GM12878 (cell line): ENCODE measurements around the gene ADAM23. TPM values are rescaled to one million over a fixed set of nuclear protein-coding genes. Genes with fewer than 3 reads are reported as not detected.

Source experiments
- ATAC-seq: fragments of 200-7000 bp; cut with Tn5 transposase; 3 replicates; pipeline ENCODE4 v1.9.1; 2020; ENCODE audit warnings: mild to moderate bottlenecking, moderate library complexity
- BruUV-seq: library from RNA; stranded (reverse); fragments of 400-500 nt; replicated peaks from 2 replicates; lab custom pipeline; 2021; lab: Mats Ljungman, UMichigan
- CTCF ChIA-PET: fragments of 300-600 bp; sonication (Branson Sonifier 250); formaldehyde crosslinking; extraction: SDS; loops from one replicate; lab custom pipeline; 2021; ENCODE audit warnings: inconsistent platforms; lab: Yijun Ruan, JAX
- POLR2A ChIA-PET: fragments of 350-600 bp; formaldehyde crosslinking; extraction: SDS; loops from one replicate; lab custom pipeline; 2021; ENCODE audit warnings: inconsistent platforms; lab: Charles Lee
- RAD21 ChIA-PET: fragments of 300-600 bp; sonication (Branson Sonifier 250); formaldehyde crosslinking; loops from one replicate; lab custom pipeline; 2023; ENCODE audit warnings: antibody characterized with exemption; ENCODE audit not compliant: unreplicated experiment; lab: Charles Lee
- SMC1A ChIA-PET: fragments of 300-600 bp; sonication (Branson Sonifier 250); formaldehyde crosslinking; loops from one replicate; lab custom pipeline; 2023; ENCODE audit not compliant: unreplicated experiment, uncharacterized antibody; lab: Charles Lee
- DNase-seq: peaks from one replicate; pipeline ENCODE4 v3.0.0-alpha.2; 2011; ENCODE audit warnings: low read depth, low spot score
- FAIRE-seq: peaks from 3 replicates; lab custom pipeline; 2011; peaks lifted over from hg19 to GRCh38; lab: Jason Lieb, UNC
- H2AFZ ChIP-seq: 2 replicates; pipeline ENCODE4 v1.6.0; 2011; ENCODE audit warnings: low read depth, low read length, control low read depth; ENCODE audit not compliant: control insufficient read depth
- H3K27ac ChIP-seq: 2 replicates; pipeline ENCODE4 v1.5.1; 2011; ENCODE audit warnings: control low read depth; ENCODE audit not compliant: control insufficient read depth, insufficient read depth
- H3K27me3 ChIP-seq, 2 experiments: replicated peaks in 1 of 2; 2 replicates each; pipeline versions ENCODE4 v1.6.0 to v1.6.1; 2011; ENCODE audit warnings: low read length in 1 of 2; ENCODE audit not compliant: control insufficient read depth in 2 of 2, insufficient read depth in 2 of 2
- H3K36me3 ChIP-seq, 2 experiments: 2 replicates each; pipeline ENCODE4 v1.5.1; 2011; ENCODE audit warnings: low read length in 1 of 2; ENCODE audit not compliant: control insufficient read depth in 2 of 2, insufficient read depth in 2 of 2
- H3K4me1 ChIP-seq: 2 replicates; pipeline ENCODE4 v1.6.1; 2011; ENCODE audit warnings: mild to moderate bottlenecking, low read length, moderate library complexity, mixed read lengths; ENCODE audit not compliant: control insufficient read depth, insufficient read depth
- H3K4me2 ChIP-seq: 2 replicates; pipeline ENCODE4 v1.6.0; 2011; ENCODE audit warnings: control low read depth; ENCODE audit not compliant: control insufficient read depth, insufficient read depth
- H3K4me3 ChIP-seq: fragments of 200-600 bp; sonication (generic); 2 replicates; pipeline ENCODE4 v1.5.1; 2016
- H3K79me2 ChIP-seq: 2 replicates; pipeline ENCODE4 v1.6.0; 2011; ENCODE audit warnings: low read length; ENCODE audit not compliant: control insufficient read depth, insufficient read depth
- H3K9ac ChIP-seq: 2 replicates; pipeline ENCODE4 v1.8.0; 2011; ENCODE audit warnings: low read length, control low read depth, mixed read lengths; ENCODE audit not compliant: control insufficient read depth, insufficient read depth
- H3K9me3 ChIP-seq: replicated peaks from 3 replicates; pipeline ENCODE4 v1.5.1; 2011; ENCODE audit warnings: mild to moderate bottlenecking, low read length; ENCODE audit not compliant: control insufficient read depth, insufficient read depth
- H4K20me1 ChIP-seq: 2 replicates; pipeline ENCODE4 v1.6.0; 2011; ENCODE audit not compliant: control insufficient read depth, insufficient read depth
- BCL11A ChIP-seq: IDR thresholded peaks from 2 replicates; pipeline ENCODE4 v1.6.1; 2011; ENCODE audit warnings: low read depth, low read length
- GABPA ChIP-seq: IDR thresholded peaks from 2 replicates; pipeline ENCODE4 v1.6.1; 2014; ENCODE audit warnings: antibody characterized with exemption, low read depth, mild to moderate bottlenecking, inconsistent platforms
- NR2C1 ChIP-seq: fragments of 450-650 bp; IDR thresholded peaks from 2 replicates; pipeline ENCODE4 v1.6.1; 2017; ENCODE audit warnings: antibody characterized with exemption, mild to moderate bottlenecking, moderate library complexity
- RAD21 ChIP-seq: IDR thresholded peaks from 2 replicates; pipeline ENCODE4 v1.6.1; 2011; ENCODE audit warnings: mild to moderate bottlenecking, low read depth, low read length, moderate library complexity; ENCODE audit not compliant: insufficient read depth
- RCOR1 ChIP-seq: conservative IDR thresholded peaks from 2 replicates; pipeline ENCODE4 v1.6.1; 2012; ENCODE audit warnings: low read depth, low read length, improper control_type of control experiment
- WGBS: methylation state at CpG from one replicate; pipeline ENCODE4 v1.1.6; 2016; ENCODE audit warnings: low lambda C conversion rate; ENCODE audit not compliant: insufficient replicate concordance, insufficient coverage; ENCODE audit errors: missing lambda C conversion rate; 5-methylcytosine and 5-hydroxymethylcytosine counted together
- in situ Hi-C: fragments of 300-500 bp; cut with MboI; formaldehyde crosslinking; loops from 9 replicates; pipeline ENCODE4 v1.14.3; 2018; ENCODE audit warnings: mixed read lengths
- intact Hi-C: fragments of 100-400 bp; cut with micrococcal nuclease; formaldehyde crosslinking; loops from one replicate; pipeline ENCODE4 v1.14.2; 2022; ENCODE audit not compliant: unreplicated experiment
- polyA plus RNA-seq, 11 experiments: library from polyadenylated mRNA; depleted of rRNA in 4 of 11; unstranded in 6 of 11; stranded (reverse) in 5 of 11; fragments of >200 nt; fragmentation: Nextera tagmentation in 4 of 11; fragmentation: Illumina TruSeq in 1 of 11; extraction: Ambion mirVana in 4 of 11; extraction: Trizol in 1 of 11; gene quantifications; 1 replicate in 1 of 11; 2 replicates in 10 of 11; pipeline versions ENCODE4 v1.2.1 to v1.2.3, GENCODE V29; 2011 to 2016; ENCODE audit warnings: inconsistent platforms in 2 of 11, missing spikeins in 2 of 11, low read depth in 1 of 11
- total RNA-seq, 4 experiments: library from RNA; depleted of rRNA in 3 of 4; stranded (reverse); fragments of >200 nt in 3 of 4; fragmentation: Illumina TruSeq in 1 of 4; extraction: Trizol in 1 of 4; gene quantifications; 2 replicates each; pipeline versions ENCODE4 v1.2.1 to v1.2.3, GENCODE V29; 2013 to 2021
- TF ChIP-seq, protein P1 (sequence below): IDR thresholded peaks from 2 replicates; pipeline ENCODE4 v1.6.1; 2011; ENCODE audit warnings: mild to moderate bottlenecking, low read depth, low read length, moderate library complexity; ENCODE audit not compliant: insufficient replicate concordance
- TF ChIP-seq, protein P2 (sequence below), 3 experiments: IDR thresholded peaks in 2 of 3; conservative IDR thresholded peaks in 1 of 3; 2 replicates each; pipeline ENCODE4 v1.5.1; 2011; ENCODE audit warnings: low read depth in 3 of 3, low read length in 3 of 3, mild to moderate bottlenecking in 3 of 3, control low read depth in 2 of 3, moderate library complexity in 2 of 3, inconsistent platforms in 1 of 3, mixed read lengths in 1 of 3; ENCODE audit not compliant: control insufficient read depth in 2 of 3, insufficient read depth in 1 of 3; ENCODE audit errors: extremely low read depth in 1 of 3

ADAM23 gene
- total and polyA plus RNA-seq, 10 of the 15 experiments (the other 5 are each of a cell fraction or from before 2014, with no cell fraction given), result 5.7 to 41.8 (median 15.6) TPM

DNA sequence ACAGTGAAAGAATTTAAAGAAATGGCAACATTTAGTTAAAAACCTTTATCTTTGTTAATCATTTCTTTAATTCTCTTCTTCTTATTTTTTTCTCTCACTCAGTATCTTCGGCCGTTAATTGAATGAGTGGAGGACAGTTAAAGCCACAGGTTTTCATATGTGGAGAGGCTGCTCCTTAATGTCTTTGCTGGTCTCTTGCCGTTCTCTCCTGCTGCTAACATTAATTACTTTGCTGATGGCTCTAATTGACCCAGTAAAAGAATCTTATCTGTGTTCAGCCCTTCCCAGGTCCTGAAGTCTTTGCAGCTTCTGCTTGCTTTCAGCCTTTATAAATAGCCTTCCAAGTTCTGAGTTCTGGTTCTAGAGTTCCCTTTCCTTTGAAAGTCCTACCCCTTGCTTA lies 77.1 kb downstream of the ADAM23 start (continued):
- TF ChIP-seq GABPA (no peak), BCL11A (no peak), NR2C1 (no peak)
- TF ChIP-seq, protein P1, sequence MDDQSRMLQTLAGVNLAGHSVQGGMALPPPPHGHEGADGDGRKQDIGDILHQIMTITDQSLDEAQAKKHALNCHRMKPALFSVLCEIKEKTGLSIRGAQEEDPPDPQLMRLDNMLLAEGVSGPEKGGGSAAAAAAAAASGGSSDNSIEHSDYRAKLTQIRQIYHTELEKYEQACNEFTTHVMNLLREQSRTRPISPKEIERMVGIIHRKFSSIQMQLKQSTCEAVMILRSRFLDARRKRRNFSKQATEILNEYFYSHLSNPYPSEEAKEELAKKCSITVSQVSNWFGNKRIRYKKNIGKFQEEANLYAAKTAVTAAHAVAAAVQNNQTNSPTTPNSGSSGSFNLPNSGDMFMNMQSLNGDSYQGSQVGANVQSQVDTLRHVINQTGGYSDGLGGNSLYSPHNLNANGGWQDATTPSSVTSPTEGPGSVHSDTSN, result no peak

GRCh38 chr2:206521115-206521514 lies 77.8 kb downstream of the ADAM23 start:
- no peak for FAIRE-seq

More at GRCh38 chr2:206521115-206521514, 77.8 kb downstream of the ADAM23 start:
- WGBS, result 0% methylated on average over 3 of the region's 3 CpGs
- H2AFZ ChIP-seq, result no peak overlapping the region
- no peak overlapping the region for H3K9ac ChIP-seq
- ChIA-PET CTCF (interaction anchor here (0.9 to 3.4 kb wide), 3 partner anchors 9 to 129 kb away, joined by 3 to 17 read pairs (median 3); no protein-coding TSS in a partner anchor), POLR2A (interaction anchor here (1.2 kb wide), 1 partner anchor 11 kb away, joined by 3 read pairs; no protein-coding TSS in a partner anchor), RAD21 (interaction anchor here (1.0 to 1.4 kb wide), 5 partner anchors 10 to 129 kb away, joined by 3 to 5 read pairs (median 3); no protein-coding TSS in a partner anchor), SMC1A (interaction anchor here (0.7 to 3.3 kb wide), 9 partner anchors 9 to 129 kb away, joined by 3 to 14 read pairs (median 4); no protein-coding TSS in a partner anchor)
- no peak overlapping the region for H3K27ac ChIP-seq
- no peaks in the 10 kb centered on the region for H4K20me1 ChIP-seq
- TF ChIP-seq RAD21 (peak; percentile 42; the same call in 1 of the 2 replicates), RCOR1 (no peak)
- TF ChIP-seq, protein P2, sequence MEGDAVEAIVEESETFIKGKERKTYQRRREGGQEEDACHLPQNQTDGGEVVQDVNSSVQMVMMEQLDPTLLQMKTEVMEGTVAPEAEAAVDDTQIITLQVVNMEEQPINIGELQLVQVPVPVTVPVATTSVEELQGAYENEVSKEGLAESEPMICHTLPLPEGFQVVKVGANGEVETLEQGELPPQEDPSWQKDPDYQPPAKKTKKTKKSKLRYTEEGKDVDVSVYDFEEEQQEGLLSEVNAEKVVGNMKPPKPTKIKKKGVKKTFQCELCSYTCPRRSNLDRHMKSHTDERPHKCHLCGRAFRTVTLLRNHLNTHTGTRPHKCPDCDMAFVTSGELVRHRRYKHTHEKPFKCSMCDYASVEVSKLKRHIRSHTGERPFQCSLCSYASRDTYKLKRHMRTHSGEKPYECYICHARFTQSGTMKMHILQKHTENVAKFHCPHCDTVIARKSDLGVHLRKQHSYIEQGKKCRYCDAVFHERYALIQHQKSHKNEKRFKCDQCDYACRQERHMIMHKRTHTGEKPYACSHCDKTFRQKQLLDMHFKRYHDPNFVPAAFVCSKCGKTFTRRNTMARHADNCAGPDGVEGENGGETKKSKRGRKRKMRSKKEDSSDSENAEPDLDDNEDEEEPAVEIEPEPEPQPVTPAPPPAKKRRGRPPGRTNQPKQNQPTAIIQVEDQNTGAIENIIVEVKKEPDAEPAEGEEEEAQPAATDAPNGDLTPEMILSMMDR (IDR thresholded peaks at IDR 0.05 in 2 of 3, conservative IDR thresholded peaks at IDR 0.05 in 1 of 3; ENCODE audit: control insufficient read depth in 2 of 3, extremely low read depth in 1 of 3, insufficient read depth in 1 of 3, low read depth in 3 of 3, low read length in 3 of 3), result 0 out of 6 replicates have a peak, but pooled peaks of 1 of the 3 experiments have one; percentile 3
- H3K4me3 ChIP-seq, result no peak overlapping the region
- H3K79me2 ChIP-seq, result no peaks in the 10 kb centered on the region
- DNase-seq, result no peak
- intact Hi-C loops (no loop called here), in situ Hi-C loops (no loop called here)
- 0 out of 3 replicates have a peak, but pooled peaks have one; percentile 9 for ATAC-seq
- no peak overlapping the region for H3K4me2 ChIP-seq
- no peaks in the 10 kb centered on the region for H3K9me3 ChIP-seq
- no peaks in the 10 kb centered on the region for H3K27me3 ChIP-seq
- no peaks in the 10 kb centered on the region for H3K36me3 ChIP-seq
- H3K4me1 ChIP-seq, result no peaks in the 10 kb centered on the region
- BruUV-seq, result no TSS peak
